NCI-H748 (cell line): ENCODE results near the gene FCRL3.
"Not testable (repeated sequence)": the region's sequence is repeated elsewhere in the genome, so short reads cannot be mapped to it uniquely, and the experiment has no call there.

Experiments used
- DNase-seq: peaks from one replicate; lab custom pipeline; 2025; ENCODE audit not compliant: unreplicated experiment; lab: John Stamatoyannopoulos, UW

The FCRL3 gene

GRCh38 chr1:157700732-157701131, at the start of gene FCRL3:
TSS of gene FCRL3 (minus strand) at chr1:157700769. CDS start at chr1:157700489, 280 bp downstream.
- DNase-seq = no peak

- no peak for DNase-seq
These were observed 47.8 kb upstream of the FCRL3 start for GRCh38 chr1:157748262-157748817.

- no peak for DNase-seq
These were observed 38.8 kb upstream of the FCRL3 start for GRCh38 chr1:157739229-157739901.

- not testable (repeated sequence) for DNase-seq
These were observed 35.4 kb upstream of the FCRL3 start for GRCh38 chr1:157735991-157736390.

- no peak for DNase-seq
These were observed 33.8 kb upstream of the FCRL3 start for GRCh38 chr1:157734321-157734720.

- no peak for DNase-seq
These were observed 32.2 kb upstream of the FCRL3 start for GRCh38 chr1:157732755-157733154.

GRCh38 chr1:157725221-157725577, 24.6 kb upstream of the FCRL3 start:
- DNase-seq = no peak

GRCh38 chr1:157724537-157725220, 24.1 kb upstream of the FCRL3 start:
- no peak for DNase-seq

GRCh38 chr1:157723157-157723556, 22.6 kb upstream of the FCRL3 start:
- no peak for DNase-seq

GRCh38 chr1:157721985-157722384, 21.4 kb upstream of the FCRL3 start:
- no peak for DNase-seq

GRCh38 chr1:157715736-157716135, 15.2 kb upstream of the FCRL3 start:
- DNase-seq = no peak

- DNase-seq = no peak
These were observed 11.2 kb upstream of the FCRL3 start for GRCh38 chr1:157711802-157712201.

GRCh38 chr1:157704878-157705277, 4.3 kb upstream of the FCRL3 start:
- DNase-seq = no peak

GRCh38 chr1:157703981-157704380, 3.4 kb upstream of the FCRL3 start:
- DNase-seq = no peak

GRCh38 chr1:157702308-157702825, 1.8 kb upstream of the FCRL3 start:
- DNase-seq = no peak

GRCh38 chr1:157700305-157700704, 264 bp downstream of the FCRL3 start:
- DNase-seq = no peak

- DNase-seq = no peak
These were observed 2.6 kb downstream of the FCRL3 start for GRCh38 chr1:157697781-157698569.

GRCh38 chr1:157696966-157697628, 3.5 kb downstream of the FCRL3 start:
- DNase-seq = no peak

- no peak for DNase-seq
These were observed 5.2 kb downstream of the FCRL3 start for GRCh38 chr1:157695417-157695816.

- peak; percentile 31 for DNase-seq
These were observed 9.2 kb downstream of the FCRL3 start for GRCh38 chr1:157691285-157691920.
